ENCODE results near the gene ATP1A1. TPM values are rescaled to one million over a fixed set of nuclear protein-coding genes. Genes with fewer than 3 reads are reported as not detected.

Gene ATP1A1
- total and polyA plus RNA-seq, 2 donors (not counting 1 experiment from before 2014, with no cell fraction given): 58.9 to 107 TPM

- no peak overlapping the region for H3K27ac ChIP-seq (ENCODE audit: low read length in 2 of 2)
- ATAC-seq (ENCODE audit: low read depth): no peak
- H3K36me3 ChIP-seq (replicated peaks in 1 of 2; ENCODE audit: control extremely low read depth in 1 of 2, control insufficient read depth in 1 of 2, extremely low read depth in 1 of 2, insufficient read depth in 2 of 2, low read length in 1 of 2): no peaks in the 10 kb centered on the region
- intact Hi-C loops (cut with micrococcal nuclease): loop anchor here (5.0 to 10.0 kb wide), 4 partner anchors 187 to 1235 kb away; partner anchors contain the start of gene TENT5C
- DNase-seq: no peak
- H3K79me2 ChIP-seq (ENCODE audit: control insufficient read depth, insufficient read depth, low read length): peaks cover 18% of the 10 kb centered on the region
- TF ChIP-seq CTCF (IDR thresholded peaks at IDR 0.05): no peak
- no peak for TF ChIP-seq EZH2 (IDR thresholded peaks at IDR 0.05; ENCODE audit: borderline replicate concordance, insufficient read depth, low read depth, low read length, poor library complexity, severe bottlenecking)
- H3K4me3 ChIP-seq (ENCODE audit: control extremely low read depth in 1 of 5, extremely low read depth in 1 of 5, insufficient read depth in 1 of 5, low read depth in 2 of 5, low read length in 4 of 5): no peak overlapping the region
- no peak overlapping the region for H3K4me2 ChIP-seq (replicated peaks; ENCODE audit: low read depth, low read length, poor library complexity, severe bottlenecking)
- Mint-ChIP-seq H3K4me3 (no peak overlapping the region), H3K27me3 (peaks cover 35% of the 10 kb centered on the region), H3K27ac (no peak overlapping the region), H3K9me3 (ENCODE audit: insufficient read depth) (no peaks in the 10 kb centered on the region), H3K4me1 (peaks cover 12% of the 10 kb centered on the region)
- H4K20me1 ChIP-seq (ENCODE audit: control insufficient read depth, insufficient read depth, low read length, poor library complexity, severe bottlenecking): peaks cover 6% of the 10 kb centered on the region
- ChIA-PET CTCF (interaction anchor here (0.7 to 1.0 kb wide), 3 partner anchors 89 to 1529 kb away, joined by 3 to 5 read pairs (median 4); no protein-coding TSS in a partner anchor), POLR2A (no interaction called here)
- H2AFZ ChIP-seq (ENCODE audit: insufficient read depth, low read depth, low read length, poor library complexity, severe bottlenecking): no peak overlapping the region
- peaks cover 0 to 17% (median 6%) of the 10 kb centered on the region in 4 experiments for H3K27me3 ChIP-seq (replicated peaks in 1 of 4; ENCODE audit: control extremely low read depth in 1 of 4, control insufficient read depth in 3 of 4, insufficient read depth in 4 of 4, low read length in 3 of 4)
- H3K9ac ChIP-seq (ENCODE audit: low read length): no peak overlapping the region
- peaks cover 15 to 21% of the 10 kb centered on the region in 2 donors for H3K4me1 ChIP-seq (ENCODE audit: control insufficient read depth in 2 of 2, insufficient read depth in 2 of 2, low read length in 2 of 2)
- peaks cover 0 to 1% (median 0%) of the 10 kb centered on the region in 3 donors for H3K9me3 ChIP-seq (ENCODE audit: control extremely low read depth in 1 of 3, control insufficient read depth in 2 of 3, insufficient read depth in 1 of 3, low read length in 2 of 3)
- 74% methylated on average over 2 of the region's 2 CpGs for WGBS (ENCODE audit: insufficient coverage)
These were observed 2.9 kb upstream of the ATP1A1 start for GRCh38 chr1:116370181-116370580.

GRCh38 chr1:116371752-116372151 is 1.3 kb upstream of the ATP1A1 start:
- ATAC-seq (ENCODE audit: low read depth) (no peak), DNase-seq (no peak)
- H2AFZ ChIP-seq (ENCODE audit: insufficient read depth, low read depth, low read length, poor library complexity, severe bottlenecking): peak overlapping the region; percentile 99
- no peaks in the 10 kb centered on the region for H3K36me3 ChIP-seq (replicated peaks in 1 of 2; ENCODE audit: control extremely low read depth in 1 of 2, control insufficient read depth in 1 of 2, extremely low read depth in 1 of 2, insufficient read depth in 2 of 2, low read length in 1 of 2)
- H3K9me3 ChIP-seq (ENCODE audit: control extremely low read depth in 1 of 3, control insufficient read depth in 2 of 3, insufficient read depth in 1 of 3, low read length in 2 of 3): peaks cover 0 to 1% (median 0%) of the 10 kb centered on the region in 3 donors
- Mint-ChIP-seq H3K4me1 (peaks cover 28% of the 10 kb centered on the region), H3K27ac (no peak overlapping the region), H3K4me3 (peak overlapping the region; percentile 85), H3K27me3 (peaks cover 28% of the 10 kb centered on the region), H3K9me3 (ENCODE audit: insufficient read depth) (no peaks in the 10 kb centered on the region)
- H3K4me3 ChIP-seq (ENCODE audit: control extremely low read depth in 1 of 5, extremely low read depth in 1 of 5, insufficient read depth in 1 of 5, low read depth in 2 of 5, low read length in 4 of 5): no peak overlapping the region
- no CpG with 5 or more reads among the region's 1 CpG for WGBS (ENCODE audit: insufficient coverage)
- ChIA-PET POLR2A (no interaction called here), CTCF (no interaction called here)
- no peak overlapping the region for H3K4me2 ChIP-seq (replicated peaks; ENCODE audit: low read depth, low read length, poor library complexity, severe bottlenecking)
- no peak overlapping the region for H3K27ac ChIP-seq (ENCODE audit: low read length in 2 of 2)
- intact Hi-C loops (cut with micrococcal nuclease): loop anchor here (2.0 to 10.0 kb wide), 5 partner anchors 186 to 1557 kb away; partner anchors contain the start of genes GDAP2, TENT5C and WDR3
- no peak for TF ChIP-seq EZH2 (IDR thresholded peaks at IDR 0.05; ENCODE audit: borderline replicate concordance, insufficient read depth, low read depth, low read length, poor library complexity, severe bottlenecking)
- TF ChIP-seq CTCF (IDR thresholded peaks at IDR 0.05): no peak
- peaks cover 13% of the 10 kb centered on the region for H4K20me1 ChIP-seq (ENCODE audit: control insufficient read depth, insufficient read depth, low read length, poor library complexity, severe bottlenecking)
- peaks cover 29 to 34% of the 10 kb centered on the region in 2 donors for H3K4me1 ChIP-seq (ENCODE audit: control insufficient read depth in 2 of 2, insufficient read depth in 2 of 2, low read length in 2 of 2)
- no peak overlapping the region for H3K9ac ChIP-seq (ENCODE audit: low read length)
- peaks cover 0 to 10% (median 5%) of the 10 kb centered on the region in 4 experiments for H3K27me3 ChIP-seq (replicated peaks in 1 of 4; ENCODE audit: control extremely low read depth in 1 of 4, control insufficient read depth in 3 of 4, insufficient read depth in 4 of 4, low read length in 3 of 4)
- H3K79me2 ChIP-seq (ENCODE audit: control insufficient read depth, insufficient read depth, low read length): peaks cover 31% of the 10 kb centered on the region
